Panc1 (cell line): ENCODE measurements around the gene CPNE4.

Experiments used
- CTCF ChIP-seq: fragments of 450-650 bp; IDR thresholded peaks from 2 replicates; pipeline ENCODE4 v1.5.1; 2017; ENCODE audit warnings: mild to moderate bottlenecking
- POLR2AphosphoS5 ChIP-seq: IDR thresholded peaks from 2 replicates; pipeline ENCODE4 v1.6.1; 2012; ENCODE audit warnings: mild to moderate bottlenecking, low read depth, low read length, moderate library complexity
- SIN3A ChIP-seq: IDR thresholded peaks from 2 replicates; pipeline ENCODE4 v1.6.1; 2012; ENCODE audit warnings: low read depth, mild to moderate bottlenecking, low read length, moderate library complexity, borderline replicate concordance; ENCODE audit not compliant: insufficient read depth
- TCF7L2 ChIP-seq: IDR thresholded peaks from 2 replicates; pipeline ENCODE4 v1.6.1; 2011; ENCODE audit warnings: mild to moderate bottlenecking, low read depth, low read length, inconsistent platforms

- TF ChIP-seq TCF7L2, result no peak
- no peak for TF ChIP-seq POLR2AphosphoS5
- TF ChIP-seq CTCF, result no peak
- no peak for TF ChIP-seq SIN3A
Observed at GRCh38 chr3:131725414-131725813, 309.4 kb downstream of the CPNE4 start.
